ENCODE data around the gene CAV1.

DNA sequence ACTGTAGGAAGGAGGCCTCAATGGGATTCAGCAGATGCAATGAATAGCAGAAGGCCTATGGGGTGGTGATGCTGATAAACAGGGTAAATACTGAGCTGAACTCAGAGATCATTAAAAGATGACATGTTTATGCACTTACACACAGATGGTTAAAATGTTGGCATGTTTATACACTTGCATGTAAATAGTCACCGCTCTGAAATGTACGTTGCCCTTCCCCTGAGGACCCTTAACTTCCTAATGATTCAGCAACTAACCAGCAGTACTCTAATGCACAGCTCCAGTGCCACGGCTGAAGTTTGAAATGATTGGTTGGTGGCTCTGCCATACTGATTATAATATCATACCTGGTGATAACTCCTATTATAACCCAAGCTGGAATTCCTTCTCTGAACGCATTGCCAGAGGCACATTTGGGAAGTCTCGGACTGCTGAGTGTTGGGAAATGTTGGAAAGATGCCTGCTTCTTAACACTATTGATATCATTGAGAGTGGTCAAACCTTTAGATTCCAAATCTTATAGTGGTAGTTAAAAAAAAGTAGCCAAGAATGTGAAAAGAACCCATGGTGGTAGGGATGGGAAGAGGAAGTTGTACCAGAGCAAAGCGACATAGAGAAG lies 3.7 kb upstream of the CAV1 start:
- TF ChIP-seq, protein P1, sequence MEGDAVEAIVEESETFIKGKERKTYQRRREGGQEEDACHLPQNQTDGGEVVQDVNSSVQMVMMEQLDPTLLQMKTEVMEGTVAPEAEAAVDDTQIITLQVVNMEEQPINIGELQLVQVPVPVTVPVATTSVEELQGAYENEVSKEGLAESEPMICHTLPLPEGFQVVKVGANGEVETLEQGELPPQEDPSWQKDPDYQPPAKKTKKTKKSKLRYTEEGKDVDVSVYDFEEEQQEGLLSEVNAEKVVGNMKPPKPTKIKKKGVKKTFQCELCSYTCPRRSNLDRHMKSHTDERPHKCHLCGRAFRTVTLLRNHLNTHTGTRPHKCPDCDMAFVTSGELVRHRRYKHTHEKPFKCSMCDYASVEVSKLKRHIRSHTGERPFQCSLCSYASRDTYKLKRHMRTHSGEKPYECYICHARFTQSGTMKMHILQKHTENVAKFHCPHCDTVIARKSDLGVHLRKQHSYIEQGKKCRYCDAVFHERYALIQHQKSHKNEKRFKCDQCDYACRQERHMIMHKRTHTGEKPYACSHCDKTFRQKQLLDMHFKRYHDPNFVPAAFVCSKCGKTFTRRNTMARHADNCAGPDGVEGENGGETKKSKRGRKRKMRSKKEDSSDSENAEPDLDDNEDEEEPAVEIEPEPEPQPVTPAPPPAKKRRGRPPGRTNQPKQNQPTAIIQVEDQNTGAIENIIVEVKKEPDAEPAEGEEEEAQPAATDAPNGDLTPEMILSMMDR (IDR thresholded peaks at IDR 0.05) = no peak
- no peak for TF ChIP-seq POLR2A (IDR thresholded peaks at IDR 0.05)
